Esophagus squamous epithelium (tissue), 4 donors: Measurements from ENCODE around the gene FIGNL2.

ENCODE experiments used
- POLR2A ChIP-seq, 4 donors: fragments of 450-650 bp; IDR thresholded peaks; one replicate each; pipeline ENCODE4 v1.6.1; 2017; ENCODE audit warnings: antibody characterized with exemption in 4 of 4, mild to moderate bottlenecking in 4 of 4, moderate library complexity in 3 of 4
- TF ChIP-seq, protein P1 (sequence below), 6 experiments: fragments of 450-650 bp in 4 of 6; fragments of 200-600 bp in 2 of 6; sonication (generic) in 2 of 6; IDR thresholded peaks; one replicate each; pipeline ENCODE4 v1.5.1; 2016 to 2019; ENCODE audit warnings: antibody characterized with exemption in 6 of 6, mild to moderate bottlenecking in 4 of 6, moderate library complexity in 4 of 6

- TF ChIP-seq POLR2A (IDR thresholded peaks at IDR 0.05), result no peak
- TF ChIP-seq, protein P1, sequence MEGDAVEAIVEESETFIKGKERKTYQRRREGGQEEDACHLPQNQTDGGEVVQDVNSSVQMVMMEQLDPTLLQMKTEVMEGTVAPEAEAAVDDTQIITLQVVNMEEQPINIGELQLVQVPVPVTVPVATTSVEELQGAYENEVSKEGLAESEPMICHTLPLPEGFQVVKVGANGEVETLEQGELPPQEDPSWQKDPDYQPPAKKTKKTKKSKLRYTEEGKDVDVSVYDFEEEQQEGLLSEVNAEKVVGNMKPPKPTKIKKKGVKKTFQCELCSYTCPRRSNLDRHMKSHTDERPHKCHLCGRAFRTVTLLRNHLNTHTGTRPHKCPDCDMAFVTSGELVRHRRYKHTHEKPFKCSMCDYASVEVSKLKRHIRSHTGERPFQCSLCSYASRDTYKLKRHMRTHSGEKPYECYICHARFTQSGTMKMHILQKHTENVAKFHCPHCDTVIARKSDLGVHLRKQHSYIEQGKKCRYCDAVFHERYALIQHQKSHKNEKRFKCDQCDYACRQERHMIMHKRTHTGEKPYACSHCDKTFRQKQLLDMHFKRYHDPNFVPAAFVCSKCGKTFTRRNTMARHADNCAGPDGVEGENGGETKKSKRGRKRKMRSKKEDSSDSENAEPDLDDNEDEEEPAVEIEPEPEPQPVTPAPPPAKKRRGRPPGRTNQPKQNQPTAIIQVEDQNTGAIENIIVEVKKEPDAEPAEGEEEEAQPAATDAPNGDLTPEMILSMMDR (IDR thresholded peaks at IDR 0.05), result no peak
These were observed 22.6 kb upstream of the FIGNL2 start for GRCh38 chr12:51871126-51871525.
